GM12864 (cell line): ENCODE results near the gene BAHCC1.

Experiments
- DNase-seq: peaks from one replicate; pipeline ENCODE4 v3.0.0-alpha.2; 2011; ENCODE audit warnings: low read depth
- H3K4me3 ChIP-seq: 2 replicates; pipeline ENCODE4 v1.5.1; 2011; ENCODE audit warnings: mild to moderate bottlenecking, low read depth, low read length, control low read depth
- CTCF ChIP-seq: IDR thresholded peaks from 2 replicates; pipeline ENCODE4 v1.5.1; 2011; ENCODE audit warnings: low read depth, mild to moderate bottlenecking, moderate library complexity, low read length, control low read depth, inconsistent platforms; ENCODE audit errors: missing control alignments

BAHCC1 gene

GRCh38 chr17:81460856-81461460 is 65.7 kb downstream of the BAHCC1 start:
- DNase-seq, result no peak
- TF ChIP-seq CTCF, result no peak
- no peak overlapping the region for H3K4me3 ChIP-seq

- TF ChIP-seq CTCF, result no peak
- DNase-seq, result no peak
- H3K4me3 ChIP-seq, result no peak overlapping the region
Measured at GRCh38 chr17:81461607-81462500, 66.6 kb downstream of the BAHCC1 start.

GRCh38 chr17:81462506-81463125 is 67.4 kb downstream of the BAHCC1 start:
- DNase-seq, result no peak
- H3K4me3 ChIP-seq, result no peak overlapping the region
- no peak for TF ChIP-seq CTCF

- no peak for TF ChIP-seq CTCF
- no peak overlapping the region for H3K4me3 ChIP-seq
- DNase-seq, result no peak
Measured at GRCh38 chr17:81463506-81463905, 68.2 kb downstream of the BAHCC1 start.

GRCh38 chr17:81464586-81464985 is 69.3 kb downstream of the BAHCC1 start:
- no peak for TF ChIP-seq CTCF
- DNase-seq, result no peak

GRCh38 chr17:81465910-81466309 is 70.7 kb downstream of the BAHCC1 start:
- DNase-seq, result no peak
- TF ChIP-seq CTCF, result no peak
- no peak overlapping the region for H3K4me3 ChIP-seq

More at GRCh38 chr17:81464586-81464985, 69.3 kb downstream of the BAHCC1 start:
- no peak overlapping the region for H3K4me3 ChIP-seq
